ENCODE results near the gene CALN1.
"Not testable (repeated sequence)": the region's sequence is repeated elsewhere in the genome, so short reads cannot be mapped to it uniquely, and the experiment has no call there.

The CALN1 gene

DNA sequence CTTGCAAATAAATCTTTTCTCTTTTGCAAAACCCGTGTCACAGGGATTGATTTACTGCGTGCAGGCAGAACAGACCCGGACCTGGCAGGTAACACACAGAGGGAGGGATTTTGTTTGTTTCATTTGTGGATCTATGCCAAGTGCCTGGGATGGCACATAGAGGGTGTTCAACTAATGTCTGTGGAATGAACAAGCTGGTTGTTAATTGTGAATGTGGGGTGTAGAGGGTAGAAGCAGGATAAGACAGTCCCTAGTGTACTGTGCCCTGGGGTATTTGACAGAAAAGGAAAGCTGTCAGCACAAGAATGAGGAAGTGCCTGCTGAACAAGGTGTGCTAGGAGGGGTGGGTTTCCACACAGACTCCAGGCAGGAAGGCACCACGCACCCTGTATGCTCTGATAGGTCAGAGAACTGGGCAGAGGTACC, 331.8 kb downstream of the CALN1 start:
- no peak for DNase-seq

DNA sequence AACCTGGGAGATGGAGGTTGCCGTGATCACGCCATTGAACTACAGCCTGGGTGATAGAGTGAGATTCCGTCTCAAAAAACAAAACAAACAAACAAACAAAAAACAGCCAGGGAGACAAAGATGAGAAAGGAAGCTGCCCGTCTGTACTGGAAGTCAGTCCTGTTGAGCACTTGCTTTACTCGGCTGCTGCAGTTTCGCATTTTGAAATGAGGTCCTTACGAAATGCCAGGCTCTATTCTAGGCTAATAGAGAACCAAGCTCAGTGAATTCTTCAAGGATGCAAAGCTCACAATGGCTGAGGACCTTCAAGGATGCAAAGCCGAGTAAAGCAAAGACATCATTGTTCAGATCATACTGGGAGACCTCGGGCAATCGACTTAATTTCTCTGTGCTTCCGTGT, 333.3 kb downstream of the CALN1 start:
- no peak for DNase-seq

DNA sequence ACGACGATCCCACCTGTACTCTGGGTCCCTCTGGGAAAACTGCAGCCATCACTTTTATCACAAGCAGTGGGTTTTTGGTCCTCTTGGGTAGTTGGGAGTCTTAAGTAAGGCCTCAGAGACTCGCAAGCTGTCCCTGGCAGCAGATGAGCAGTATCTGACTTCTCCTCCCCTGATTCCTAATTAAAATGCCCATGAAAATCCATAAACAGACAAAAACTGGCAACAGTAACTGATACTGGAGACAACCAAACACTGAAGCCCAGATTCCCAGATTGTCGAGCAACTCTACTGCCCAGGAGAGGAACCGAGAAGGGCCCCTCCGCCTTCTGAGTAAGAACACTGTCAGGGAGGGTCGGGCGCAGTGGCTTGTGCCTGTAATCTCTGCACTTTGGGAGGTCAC, 333.8 kb downstream of the CALN1 start:
- DNase-seq, result no peak

GRCh38 chr7:72077786-72078185, 334.4 kb downstream of the CALN1 start:
- DNase-seq, result no peak

GRCh38 chr7:72072901-72073300, 339.2 kb downstream of the CALN1 start:
- DNase-seq, result no peak

DNA sequence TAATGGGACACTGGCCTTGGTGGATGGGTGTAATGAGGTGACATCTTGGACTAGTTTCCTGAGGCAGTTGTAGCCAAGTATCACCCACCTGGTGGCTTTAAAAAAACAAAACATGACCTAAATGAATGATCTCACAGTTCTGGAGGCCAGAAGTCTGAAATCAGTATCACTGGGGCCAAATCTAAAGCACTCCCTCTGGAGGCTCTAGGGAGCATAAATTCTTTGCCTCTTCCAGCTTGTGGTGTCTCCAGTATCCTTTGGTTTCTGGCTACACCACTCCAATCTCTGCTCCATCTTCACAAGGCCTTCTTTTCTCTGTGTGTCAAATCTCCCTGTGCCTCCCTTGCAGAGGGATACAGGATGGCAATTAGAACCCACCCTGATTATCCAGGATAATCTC, 342.9 kb downstream of the CALN1 start:
- no peak for DNase-seq

- DNase-seq, result not testable (repeated sequence)
These were observed 346.4 kb downstream of the CALN1 start for GRCh38 chr7:72065764-72066163.

- DNase-seq, result no peak
These were observed 347.2 kb downstream of the CALN1 start for GRCh38 chr7:72064916-72065315.

GRCh38 chr7:72063330-72063729, 348.8 kb downstream of the CALN1 start:
- DNase-seq, result no peak

GRCh38 chr7:72062666-72063065, 349.5 kb downstream of the CALN1 start:
- no peak for DNase-seq

DNA sequence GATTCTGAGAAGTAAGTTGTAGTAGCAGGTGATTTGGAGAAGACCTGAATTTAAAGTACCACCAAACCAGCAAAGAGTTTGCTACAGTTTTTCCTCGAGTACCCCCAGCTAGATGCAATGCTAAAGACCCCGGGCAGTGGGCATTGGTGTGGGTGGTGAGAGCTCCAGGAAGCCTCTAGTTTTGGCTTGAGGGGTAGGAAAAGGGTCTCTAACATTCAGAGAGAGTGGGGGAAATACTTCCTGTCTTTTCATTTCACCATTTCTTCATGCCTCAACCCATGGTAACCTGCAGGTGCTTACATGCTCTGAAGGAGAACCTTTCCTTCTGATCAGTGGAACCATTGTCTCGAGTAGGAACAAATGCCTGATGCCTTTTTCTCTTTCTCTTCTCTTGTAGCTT, 352.2 kb downstream of the CALN1 start:
- DNase-seq, result no peak

- DNase-seq, result no peak
These were observed 353.6 kb downstream of the CALN1 start for GRCh38 chr7:72058579-72058978.

DNA sequence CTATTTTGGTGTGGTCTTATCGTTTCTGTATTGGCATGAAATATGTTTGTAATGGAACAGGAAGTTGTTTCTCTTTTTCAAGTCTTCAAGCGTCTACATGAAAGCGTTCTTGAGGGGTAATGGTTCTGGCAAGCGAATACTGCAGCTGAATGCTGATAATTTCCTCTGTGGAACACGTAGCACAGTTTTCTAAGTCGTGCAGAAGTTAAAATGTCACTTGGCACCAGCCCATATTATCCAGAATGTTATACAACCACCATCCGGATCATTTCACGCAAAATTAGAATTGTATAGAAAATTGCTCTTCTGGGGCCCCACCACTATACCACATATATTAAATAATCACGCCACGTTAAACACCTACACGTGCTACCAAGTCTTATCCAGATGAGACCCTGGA, 354.3 kb downstream of the CALN1 start:
- DNase-seq, result no peak

DNA sequence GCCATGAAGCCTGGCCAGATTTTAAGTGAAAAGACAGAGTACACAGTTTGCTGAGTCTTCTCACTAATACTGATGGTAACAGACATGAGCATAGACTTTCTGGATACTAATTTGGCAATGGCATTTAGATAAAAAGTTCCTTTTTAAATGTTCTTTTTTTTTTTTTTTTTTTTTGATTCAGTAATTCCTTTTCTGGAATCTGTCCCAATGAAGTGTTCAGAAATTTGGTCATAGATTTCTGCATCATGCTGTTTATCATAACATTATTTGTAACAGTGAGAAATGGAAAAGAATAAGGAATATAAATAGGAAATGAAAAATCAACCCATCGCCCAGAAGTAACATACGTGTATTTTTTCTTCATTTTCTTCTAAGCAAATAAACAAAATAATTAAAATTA, 354.9 kb downstream of the CALN1 start:
- no peak for DNase-seq

DNA sequence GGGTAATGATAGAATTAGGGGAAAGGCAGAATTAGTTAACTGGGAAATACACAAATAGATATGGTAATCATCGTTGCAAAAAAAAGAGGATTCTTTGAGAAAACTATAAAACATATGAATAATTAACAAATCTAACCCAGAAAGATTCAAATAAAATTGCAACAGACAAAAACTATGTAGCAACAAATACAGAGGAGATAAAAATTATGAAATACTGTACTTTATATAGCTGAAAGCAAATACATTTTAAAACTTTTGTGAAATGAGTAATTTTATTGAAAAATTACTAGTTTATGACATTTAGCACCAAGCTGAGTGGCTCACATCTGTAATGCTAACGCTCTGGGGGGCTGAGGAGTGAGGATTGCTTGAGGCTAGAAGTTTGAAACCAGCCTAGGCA, 356.7 kb downstream of the CALN1 start:
- DNase-seq, result no peak

DNA sequence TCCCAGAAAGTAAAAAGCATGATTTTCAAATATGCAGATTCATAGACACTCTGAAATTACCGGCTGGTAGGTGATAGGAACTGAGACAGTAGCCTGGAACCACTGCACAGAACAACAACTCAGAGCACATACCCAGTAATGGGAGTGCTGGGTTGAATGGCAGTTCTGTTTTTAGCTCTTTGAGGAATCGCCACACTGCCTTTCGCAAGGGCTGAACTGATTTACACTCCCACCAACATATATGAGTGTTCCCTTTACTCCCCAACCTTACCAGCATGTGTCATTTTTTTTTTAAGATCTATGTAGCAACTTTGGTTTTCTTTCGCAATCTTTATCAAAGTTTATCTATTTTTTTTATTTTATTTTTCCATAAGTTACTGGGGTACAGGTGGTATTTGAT, 358.8 kb downstream of the CALN1 start:
- DNase-seq, result no peak

DNA sequence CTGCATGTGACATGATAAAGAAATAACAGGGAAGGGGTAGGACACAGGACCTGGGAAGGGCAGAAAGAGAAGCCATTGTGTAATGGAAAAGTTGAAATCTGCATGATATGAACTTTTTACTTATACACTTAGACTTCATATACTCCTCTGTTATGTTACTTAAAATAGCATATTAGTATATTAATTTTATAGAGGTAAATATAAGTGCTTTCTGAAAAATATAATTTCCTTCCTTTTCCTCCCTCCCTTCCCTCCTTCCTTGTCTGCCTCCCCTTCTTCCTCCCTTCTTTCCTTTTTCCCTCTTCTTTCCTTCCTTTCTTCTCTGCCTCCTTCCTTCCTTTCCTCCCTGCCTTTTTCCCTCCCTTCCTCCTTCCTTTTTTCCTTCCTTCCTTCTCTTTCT, 363.7 kb downstream of the CALN1 start:
- no peak for DNase-seq

- no peak for DNase-seq
These were observed 369.3 kb downstream of the CALN1 start for GRCh38 chr7:72042855-72043254.

DNA sequence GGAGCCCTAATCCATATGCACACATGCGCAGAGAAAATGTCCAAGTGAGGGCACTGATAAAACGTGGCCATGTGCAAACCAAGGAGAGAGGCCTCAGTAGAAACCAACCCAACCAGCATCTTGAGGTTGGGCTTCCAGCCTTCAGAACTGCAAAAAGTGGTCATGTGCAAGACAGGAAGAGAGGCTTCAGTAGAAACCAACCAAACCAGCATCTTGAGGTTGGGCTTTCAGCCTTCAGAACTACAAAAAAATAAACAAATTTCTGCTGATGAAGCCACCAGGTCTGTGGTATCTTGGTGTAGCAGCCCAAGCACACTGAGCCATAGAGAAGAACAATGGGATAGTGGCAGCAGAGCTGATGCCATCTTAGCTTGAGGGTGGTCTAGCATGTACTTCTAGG, 371.5 kb downstream of the CALN1 start:
- no peak for DNase-seq

DNA sequence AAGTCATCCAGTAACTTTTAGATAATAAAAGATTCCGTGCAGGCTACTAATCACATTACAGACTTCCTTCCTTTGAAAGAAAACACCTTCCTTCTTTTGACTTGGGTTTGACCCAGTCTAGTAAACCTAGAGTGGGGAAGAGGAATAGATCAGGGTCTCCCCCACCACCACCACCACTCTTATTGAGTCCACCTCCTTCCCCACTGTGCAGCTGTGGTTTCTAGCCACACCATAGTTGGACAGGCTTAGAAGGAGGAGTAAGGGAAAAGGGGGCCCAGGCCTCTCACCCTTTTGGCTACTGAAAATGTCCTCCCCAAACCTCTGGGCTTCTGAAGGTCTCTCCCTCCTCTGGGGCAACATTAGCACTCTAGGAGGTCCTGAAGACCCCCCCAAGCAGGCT, 372.7 kb downstream of the CALN1 start:
- DNase-seq, result no peak

DNA sequence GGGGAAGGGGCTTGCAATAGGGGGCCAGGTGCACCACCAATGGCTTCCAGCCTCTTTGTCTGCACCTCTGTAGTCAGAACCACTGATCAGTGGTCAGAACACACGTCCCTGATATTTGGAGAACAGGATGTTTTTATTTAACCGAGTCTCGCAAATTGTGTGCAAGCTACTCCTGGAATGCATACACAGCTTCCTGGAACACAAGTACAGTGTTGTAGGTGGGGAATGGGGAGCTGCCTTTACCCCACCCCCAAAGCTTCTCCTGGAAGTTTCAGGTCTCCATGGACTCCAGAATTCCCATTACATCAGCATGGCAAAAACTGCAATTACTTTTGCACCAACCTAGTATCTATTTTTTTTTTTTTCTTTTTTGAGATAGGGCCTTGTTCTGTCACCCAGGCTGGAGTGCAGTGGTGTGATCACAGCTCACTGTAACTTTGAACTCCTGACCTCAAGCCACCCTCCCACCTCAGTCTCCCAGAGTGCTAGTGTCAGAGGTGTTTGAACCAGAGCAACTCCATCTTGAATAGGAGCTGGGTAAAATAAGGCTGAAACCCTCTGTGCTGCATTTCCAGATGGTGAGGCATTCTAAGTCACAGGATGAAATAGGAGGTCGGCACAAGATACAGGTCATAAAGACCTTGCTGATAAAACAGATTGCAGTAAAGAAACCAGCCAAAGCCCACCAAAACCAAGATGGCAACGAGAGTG, 374.0 kb downstream of the CALN1 start:
- DNase-seq, result no peak

DNA sequence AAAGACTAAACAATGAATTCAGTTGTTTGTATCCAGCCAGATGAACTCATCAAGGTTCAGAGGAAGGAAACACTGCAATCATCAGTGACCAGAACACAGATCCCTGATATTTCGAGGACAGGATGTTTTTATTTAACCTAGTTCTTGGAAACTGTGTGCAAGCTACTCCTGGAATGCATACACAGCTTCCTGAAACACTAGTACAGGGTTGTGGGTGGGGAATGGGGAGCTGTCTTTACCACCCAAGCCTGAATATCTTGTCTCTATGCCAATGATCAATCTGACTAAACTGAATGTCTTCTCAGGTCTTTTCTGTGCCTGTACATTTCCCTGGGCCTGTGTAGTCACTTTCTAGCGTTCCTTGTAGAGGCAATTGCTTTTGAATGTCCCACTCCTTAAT, 374.6 kb downstream of the CALN1 start:
- DNase-seq, result no peak

GRCh38 chr7:72035266-72035665, 376.9 kb downstream of the CALN1 start:
- no peak for DNase-seq

- DNase-seq, result no peak
These were observed 379.2 kb downstream of the CALN1 start for GRCh38 chr7:72032934-72033333.

DNA sequence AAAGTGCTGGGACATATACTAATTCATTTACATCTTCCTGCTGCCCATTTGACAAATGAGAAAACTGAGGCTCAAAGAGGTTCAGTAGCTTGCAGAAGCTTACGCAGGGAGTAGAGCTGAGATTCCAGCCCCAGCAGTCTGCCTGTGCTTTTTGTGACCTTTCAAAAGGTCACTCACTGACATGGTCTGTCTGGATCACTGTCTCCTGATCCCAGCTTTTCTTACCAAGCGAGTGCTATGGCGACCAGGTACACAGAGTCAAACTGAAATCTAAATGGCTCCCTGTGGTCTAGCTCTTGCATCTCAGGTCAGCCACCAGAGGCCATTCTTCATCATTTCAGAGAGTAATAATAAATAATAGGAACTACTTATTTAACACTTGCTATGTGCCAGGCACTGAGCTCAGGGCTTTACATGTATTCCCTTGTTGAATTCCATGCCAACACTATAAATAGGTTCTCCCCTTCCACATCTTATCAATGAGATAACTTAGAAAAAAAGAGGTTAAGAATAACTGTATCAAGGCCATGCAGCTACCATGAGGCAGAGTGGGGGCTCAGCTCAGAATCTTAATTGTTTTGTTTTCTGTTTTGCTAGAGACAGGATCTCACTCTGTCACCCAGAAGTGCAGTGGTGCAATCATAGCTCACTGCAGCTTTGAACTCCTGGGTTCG, 381.0 kb downstream of the CALN1 start:
- DNase-seq, result no peak
